SK-N-SH treated with all-trans-retinoic acid at 6 μM for 48 hours (cell line): Measurements from ENCODE around the gene DPEP2.

Source experiments
- ATAC-seq: fragments of 200-7000 bp; cut with Tn5 transposase; 3 replicates; pipeline ENCODE4 v1.9.1; 2020; ENCODE audit warnings: mild to moderate bottlenecking, moderate library complexity
- ARNTL ChIP-seq: fragments of 450-650 bp; formaldehyde crosslinking; IDR thresholded peaks from 2 replicates; pipeline ENCODE4 v1.5.0; 2020; ENCODE audit warnings: low read depth, mild to moderate bottlenecking, moderate library complexity, borderline replicate concordance
- BACH2 ChIP-seq: fragments of 250-450 bp; sonication (Bioruptor Pico); IDR thresholded peaks from 2 replicates; pipeline ENCODE4 v1.9.0; 2021; ENCODE audit warnings: mild to moderate bottlenecking, borderline replicate concordance
- ESRRG ChIP-seq: fragments of 250-450 bp; sonication (Bioruptor Pico); IDR thresholded peaks from 2 replicates; pipeline ENCODE4 v1.6.1; 2021; ENCODE audit warnings: mild to moderate bottlenecking
- GLIS3 ChIP-seq: fragments of 250-450 bp; sonication (Bioruptor Pico); IDR thresholded peaks from 2 replicates; pipeline ENCODE4 v1.5.0; 2020; ENCODE audit warnings: mild to moderate bottlenecking, moderate library complexity
- ISL1 ChIP-seq: fragments of 250-450 bp; sonication (Bioruptor Pico); IDR thresholded peaks from 2 replicates; pipeline ENCODE4 v2.1.2; 2022; ENCODE audit warnings: mild to moderate bottlenecking, moderate library complexity
- OSR1 ChIP-seq: fragments of 250-450 bp; sonication (Bioruptor Pico); IDR thresholded peaks from 2 replicates; pipeline ENCODE4 v1.8.0; 2022; ENCODE audit warnings: moderate library complexity, mild to moderate bottlenecking, inconsistent platforms
- RARB ChIP-seq: fragments of 250-450 bp; sonication (Bioruptor Pico); IDR thresholded peaks from 2 replicates; pipeline ENCODE4 v1.8.0; 2021; ENCODE audit warnings: mild to moderate bottlenecking, moderate library complexity
- SNAI2 ChIP-seq: fragments of 250-450 bp; sonication (Bioruptor Pico); IDR thresholded peaks from 2 replicates; pipeline ENCODE4 v1.5.0; 2020; ENCODE audit warnings: mild to moderate bottlenecking, moderate library complexity
- TCF4 ChIP-seq: fragments of 250-450 bp; sonication (Bioruptor Pico); IDR thresholded peaks from 2 replicates; pipeline ENCODE4 v1.8.0; 2021; ENCODE audit warnings: mild to moderate bottlenecking, moderate library complexity, borderline replicate concordance
- TOX ChIP-seq: fragments of 250-450 bp; sonication (Bioruptor Pico); IDR thresholded peaks from 2 replicates; pipeline ENCODE4 v1.8.0; 2021; ENCODE audit warnings: mild to moderate bottlenecking, moderate library complexity, borderline replicate concordance
- ZC3H10 ChIP-seq: fragments of 250-450 bp; sonication (Bioruptor Pico); IDR thresholded peaks from 2 replicates; pipeline ENCODE4 v1.5.1; 2021; ENCODE audit warnings: mild to moderate bottlenecking, moderate library complexity
- ZFP3 ChIP-seq: fragments of 250-450 bp; sonication (Bioruptor Pico); IDR thresholded peaks from 2 replicates; pipeline ENCODE4 v1.5.0; 2020; ENCODE audit warnings: mild to moderate bottlenecking, moderate library complexity
- ZFP30 ChIP-seq: fragments of 450-650 bp; formaldehyde crosslinking; IDR thresholded peaks from 2 replicates; pipeline ENCODE4 v1.5.0; 2022; ENCODE audit warnings: mild to moderate bottlenecking, moderate library complexity
- ZNF565 ChIP-seq: fragments of 450-650 bp; formaldehyde crosslinking; conservative IDR thresholded peaks from 2 replicates; pipeline ENCODE4 v1.5.0; 2020; ENCODE audit warnings: low read depth, mild to moderate bottlenecking, moderate library complexity
- ZNF70 ChIP-seq: fragments of 450-650 bp; formaldehyde crosslinking; IDR thresholded peaks from 2 replicates; pipeline ENCODE4 v1.5.0; 2020; ENCODE audit warnings: mild to moderate bottlenecking, moderate library complexity
- ZNF8 ChIP-seq: fragments of 450-650 bp; formaldehyde crosslinking; IDR thresholded peaks from 2 replicates; pipeline ENCODE4 v1.5.0; 2020; ENCODE audit warnings: mild to moderate bottlenecking, moderate library complexity
- TF ChIP-seq, protein P1 (sequence below): fragments of 250-450 bp; sonication (Bioruptor Pico); IDR thresholded peaks from 2 replicates; pipeline ENCODE4 v1.5.0; 2020; ENCODE audit warnings: mild to moderate bottlenecking, moderate library complexity
- TF ChIP-seq, protein P2 (sequence below): fragments of 250-450 bp; sonication (Bioruptor Pico); IDR thresholded peaks from 2 replicates; pipeline ENCODE4 v1.8.0; 2021; ENCODE audit warnings: low read depth, mild to moderate bottlenecking, moderate library complexity, borderline replicate concordance
- TF ChIP-seq, protein P3 (sequence below): fragments of 250-450 bp; sonication (Bioruptor Pico); IDR thresholded peaks from 2 replicates; pipeline ENCODE4 v1.8.0; 2020; ENCODE audit warnings: mild to moderate bottlenecking, moderate library complexity, borderline replicate concordance

The DPEP2 gene

DNA sequence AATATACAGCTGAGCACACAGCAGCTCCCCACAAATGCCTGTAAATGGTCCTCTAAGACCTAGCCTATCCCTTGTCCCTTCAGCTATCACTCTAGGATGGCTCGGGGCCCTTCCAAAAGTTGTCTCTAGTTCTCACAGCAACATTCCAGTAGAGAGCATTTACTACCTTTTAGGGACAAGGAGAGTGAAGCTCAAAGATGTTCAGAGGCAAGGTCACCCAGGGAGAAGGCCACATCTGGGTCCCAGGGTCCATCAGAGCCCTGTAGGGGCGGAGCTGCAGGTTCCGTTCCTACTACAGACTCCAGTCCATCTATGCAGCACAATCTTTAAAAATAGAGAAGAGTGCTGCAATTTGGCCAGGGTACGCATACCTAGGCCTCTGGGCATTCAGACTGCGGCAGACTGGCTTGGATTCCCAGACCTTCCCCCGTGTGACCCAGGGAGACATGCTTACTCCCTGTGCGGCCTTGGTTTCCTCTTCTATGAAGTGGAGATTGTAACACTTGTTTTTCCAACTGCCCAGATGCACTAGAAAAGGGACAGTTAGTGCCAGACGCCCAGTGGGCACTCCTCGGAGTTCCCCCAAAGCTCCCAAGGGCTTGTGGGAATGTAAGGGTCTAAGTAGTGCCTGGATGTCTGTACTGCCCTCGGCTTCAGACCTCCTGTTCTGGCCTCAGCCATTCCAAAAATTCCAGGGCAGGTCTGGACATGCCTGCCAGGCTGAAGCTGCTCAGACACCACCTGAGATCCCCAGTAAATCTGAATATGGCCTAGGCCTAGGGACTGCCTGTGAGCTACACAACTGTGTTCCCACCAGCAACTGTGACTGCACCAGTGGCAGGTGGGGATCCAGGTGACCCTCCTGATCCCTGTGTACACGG lies 33.4 kb downstream of the DPEP2 start:
- no peak for ATAC-seq
- no peak for TF ChIP-seq OSR1 (CRISPR knock-in tag)
- 0 out of 2 replicates have a peak, but pooled peaks have one; percentile 38 for TF ChIP-seq ZC3H10 (CRISPR knock-in tag)

DNA sequence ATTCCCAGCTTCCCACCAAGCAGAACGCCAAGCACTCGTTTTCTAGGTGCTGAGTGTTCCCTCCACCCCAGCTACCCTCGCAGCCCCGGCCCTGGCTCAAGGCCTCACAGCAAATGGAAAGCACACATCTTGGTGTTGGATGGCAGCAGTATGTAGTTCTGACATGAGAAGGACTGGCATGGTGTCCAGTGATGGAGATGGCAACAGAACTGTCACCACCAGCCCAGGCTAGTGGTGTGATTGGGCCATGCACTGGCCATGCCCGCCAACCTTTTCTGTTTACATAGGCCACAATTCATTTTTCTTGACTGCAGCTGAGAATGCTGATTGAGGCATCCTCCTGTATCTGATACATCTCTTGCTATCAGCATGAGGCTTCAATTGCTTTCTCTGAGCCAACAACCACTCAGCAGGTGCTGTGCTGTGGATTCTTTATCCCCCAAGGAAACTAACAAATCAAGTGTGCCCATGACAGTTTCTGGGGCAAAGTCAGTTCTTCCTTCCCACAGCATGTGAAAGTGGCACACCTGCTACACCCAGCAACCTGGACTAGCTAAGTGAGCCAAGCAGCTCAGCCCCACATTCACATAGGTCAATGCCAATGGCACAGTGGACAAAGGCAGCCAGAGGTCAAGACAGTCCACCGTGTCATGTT lies 34.7 kb downstream of the DPEP2 start:
- no peak for ATAC-seq
- no peak for TF ChIP-seq TCF4
- TF ChIP-seq GLIS3 (CRISPR knock-in tag): no peak
- no peak for TF ChIP-seq RARB (CRISPR knock-in tag)
- TF ChIP-seq, all 23 proteins: peak for 0

DNA sequence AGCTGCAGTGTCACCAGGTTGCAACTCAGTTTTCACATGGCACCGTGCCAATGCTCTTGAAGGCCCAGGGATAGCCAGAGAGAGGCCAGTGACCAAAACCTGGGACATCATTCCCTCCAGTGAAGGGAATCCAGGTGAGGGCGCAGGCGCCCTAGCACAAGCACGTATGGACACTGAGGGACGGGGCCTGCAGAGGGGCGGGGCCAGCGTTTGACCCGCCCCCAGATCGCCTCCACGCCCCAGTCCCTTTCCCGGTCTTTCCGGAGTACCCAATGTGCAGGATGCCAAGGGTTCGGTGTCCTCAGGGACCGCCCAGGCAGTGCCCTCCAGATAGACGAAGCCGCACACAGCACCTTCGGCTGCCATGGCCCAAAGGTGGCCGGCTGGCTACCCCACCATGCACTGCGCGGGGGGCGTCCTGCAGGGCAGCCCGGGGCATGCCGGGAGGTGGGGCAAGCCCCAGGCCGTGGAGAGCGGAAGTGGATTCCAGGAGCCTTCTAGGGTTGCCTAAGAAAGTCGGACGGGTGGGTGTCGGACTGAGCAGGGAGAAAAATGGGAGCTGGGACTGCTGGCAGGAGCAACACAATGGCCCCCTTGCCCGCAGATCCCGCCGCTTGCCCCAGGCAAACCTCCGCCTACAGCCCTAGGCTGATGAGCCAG lies 35.5 kb downstream of the DPEP2 start:
- TF ChIP-seq ZFP3 (CRISPR knock-in tag): no peak
- TF ChIP-seq RARB (CRISPR knock-in tag): no peak
- no peak for ATAC-seq

DNA sequence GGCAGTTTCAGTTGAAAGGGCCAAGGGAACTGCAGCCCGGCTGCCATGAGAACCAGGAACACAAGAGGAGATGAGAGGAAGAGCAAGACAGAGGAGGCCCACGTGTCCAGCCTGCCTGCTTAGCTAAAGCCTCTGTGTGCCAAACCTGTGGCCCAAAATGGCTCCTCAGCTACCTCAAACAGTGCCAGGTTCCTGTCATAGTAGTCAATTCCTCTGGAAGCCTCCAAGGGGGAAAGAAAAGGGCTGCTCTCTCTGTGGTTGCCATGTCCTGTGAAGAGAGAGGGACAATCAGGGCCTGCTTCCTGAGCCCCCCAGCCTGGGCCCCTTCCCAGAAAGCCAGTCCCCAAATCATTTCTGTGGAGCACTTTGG lies 36.0 kb downstream of the DPEP2 start:
- no peak for ATAC-seq

DNA sequence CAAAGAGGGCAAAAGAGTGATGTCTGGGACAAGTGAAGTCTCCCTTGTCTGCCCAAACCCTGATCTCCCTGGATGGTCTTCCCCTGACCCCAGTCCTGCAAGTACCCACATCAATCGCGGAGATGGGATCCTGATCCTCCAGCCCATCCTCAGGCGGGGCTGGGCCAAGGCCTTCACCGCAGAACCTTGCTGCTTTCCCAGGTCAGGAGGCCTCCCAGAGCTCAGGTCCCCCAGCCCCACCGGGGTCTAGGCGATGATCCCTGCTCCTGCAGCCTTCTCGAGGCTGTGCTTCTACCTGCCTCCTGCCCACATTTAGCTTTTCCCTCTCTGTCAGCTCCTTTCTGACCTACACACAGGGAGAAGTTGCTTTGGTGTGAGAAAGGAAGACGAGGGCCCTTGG lies 37.1 kb downstream of the DPEP2 start:
- ATAC-seq: no peak
- TF ChIP-seq ZC3H10 (CRISPR knock-in tag) (no peak), ARNTL (no peak), ESRRG (CRISPR knock-in tag) (no peak), ZFP3 (CRISPR knock-in tag) (no peak), TOX (CRISPR knock-in tag) (no peak)
- TF ChIP-seq, protein P1, sequence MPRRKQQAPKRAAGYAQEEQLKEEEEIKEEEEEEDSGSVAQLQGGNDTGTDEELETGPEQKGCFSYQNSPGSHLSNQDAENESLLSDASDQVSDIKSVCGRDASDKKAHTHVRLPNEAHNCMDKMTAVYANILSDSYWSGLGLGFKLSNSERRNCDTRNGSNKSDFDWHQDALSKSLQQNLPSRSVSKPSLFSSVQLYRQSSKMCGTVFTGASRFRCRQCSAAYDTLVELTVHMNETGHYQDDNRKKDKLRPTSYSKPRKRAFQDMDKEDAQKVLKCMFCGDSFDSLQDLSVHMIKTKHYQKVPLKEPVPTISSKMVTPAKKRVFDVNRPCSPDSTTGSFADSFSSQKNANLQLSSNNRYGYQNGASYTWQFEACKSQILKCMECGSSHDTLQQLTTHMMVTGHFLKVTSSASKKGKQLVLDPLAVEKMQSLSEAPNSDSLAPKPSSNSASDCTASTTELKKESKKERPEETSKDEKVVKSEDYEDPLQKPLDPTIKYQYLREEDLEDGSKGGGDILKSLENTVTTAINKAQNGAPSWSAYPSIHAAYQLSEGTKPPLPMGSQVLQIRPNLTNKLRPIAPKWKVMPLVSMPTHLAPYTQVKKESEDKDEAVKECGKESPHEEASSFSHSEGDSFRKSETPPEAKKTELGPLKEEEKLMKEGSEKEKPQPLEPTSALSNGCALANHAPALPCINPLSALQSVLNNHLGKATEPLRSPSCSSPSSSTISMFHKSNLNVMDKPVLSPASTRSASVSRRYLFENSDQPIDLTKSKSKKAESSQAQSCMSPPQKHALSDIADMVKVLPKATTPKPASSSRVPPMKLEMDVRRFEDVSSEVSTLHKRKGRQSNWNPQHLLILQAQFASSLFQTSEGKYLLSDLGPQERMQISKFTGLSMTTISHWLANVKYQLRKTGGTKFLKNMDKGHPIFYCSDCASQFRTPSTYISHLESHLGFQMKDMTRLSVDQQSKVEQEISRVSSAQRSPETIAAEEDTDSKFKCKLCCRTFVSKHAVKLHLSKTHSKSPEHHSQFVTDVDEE (CRISPR knock-in tag): no peak
- TF ChIP-seq, protein P2, sequence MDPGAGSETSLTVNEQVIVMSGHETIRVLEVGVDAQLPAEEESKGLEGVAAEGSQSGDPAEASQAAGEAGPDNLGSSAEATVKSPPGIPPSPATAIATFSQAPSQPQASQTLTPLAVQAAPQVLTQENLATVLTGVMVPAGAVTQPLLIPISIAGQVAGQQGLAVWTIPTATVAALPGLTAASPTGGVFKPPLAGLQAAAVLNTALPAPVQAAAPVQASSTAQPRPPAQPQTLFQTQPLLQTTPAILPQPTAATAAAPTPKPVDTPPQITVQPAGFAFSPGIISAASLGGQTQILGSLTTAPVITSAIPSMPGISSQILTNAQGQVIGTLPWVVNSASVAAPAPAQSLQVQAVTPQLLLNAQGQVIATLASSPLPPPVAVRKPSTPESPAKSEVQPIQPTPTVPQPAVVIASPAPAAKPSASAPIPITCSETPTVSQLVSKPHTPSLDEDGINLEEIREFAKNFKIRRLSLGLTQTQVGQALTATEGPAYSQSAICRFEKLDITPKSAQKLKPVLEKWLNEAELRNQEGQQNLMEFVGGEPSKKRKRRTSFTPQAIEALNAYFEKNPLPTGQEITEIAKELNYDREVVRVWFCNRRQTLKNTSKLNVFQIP: no peak
- TF ChIP-seq, all 23 proteins: peak for 0

More for the DNA sequence above, 36.0 kb downstream of the DPEP2 start:
- TF ChIP-seq ZFP30 (no peak), ZNF565 (no peak), RARB (CRISPR knock-in tag) (no peak), ZNF70 (CRISPR knock-in tag) (no peak), TCF4 (no peak), OSR1 (CRISPR knock-in tag) (no peak), SNAI2 (CRISPR knock-in tag) (no peak), ZNF8 (CRISPR knock-in tag) (no peak), ZC3H10 (CRISPR knock-in tag) (no peak), BACH2 (CRISPR knock-in tag) (no peak), ISL1 (CRISPR knock-in tag) (no peak), ARNTL (no peak)
- TF ChIP-seq, protein P3, sequence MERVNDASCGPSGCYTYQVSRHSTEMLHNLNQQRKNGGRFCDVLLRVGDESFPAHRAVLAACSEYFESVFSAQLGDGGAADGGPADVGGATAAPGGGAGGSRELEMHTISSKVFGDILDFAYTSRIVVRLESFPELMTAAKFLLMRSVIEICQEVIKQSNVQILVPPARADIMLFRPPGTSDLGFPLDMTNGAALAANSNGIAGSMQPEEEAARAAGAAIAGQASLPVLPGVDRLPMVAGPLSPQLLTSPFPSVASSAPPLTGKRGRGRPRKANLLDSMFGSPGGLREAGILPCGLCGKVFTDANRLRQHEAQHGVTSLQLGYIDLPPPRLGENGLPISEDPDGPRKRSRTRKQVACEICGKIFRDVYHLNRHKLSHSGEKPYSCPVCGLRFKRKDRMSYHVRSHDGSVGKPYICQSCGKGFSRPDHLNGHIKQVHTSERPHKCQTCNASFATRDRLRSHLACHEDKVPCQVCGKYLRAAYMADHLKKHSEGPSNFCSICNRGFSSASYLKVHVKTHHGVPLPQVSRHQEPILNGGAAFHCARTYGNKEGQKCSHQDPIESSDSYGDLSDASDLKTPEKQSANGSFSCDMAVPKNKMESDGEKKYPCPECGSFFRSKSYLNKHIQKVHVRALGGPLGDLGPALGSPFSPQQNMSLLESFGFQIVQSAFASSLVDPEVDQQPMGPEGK (CRISPR knock-in tag): no peak
- TF ChIP-seq, protein P2: no peak
- TF ChIP-seq, protein P1 (CRISPR knock-in tag): no peak
- TF ChIP-seq, all 23 proteins: peak for 0
